CD14-positive monocyte (primary cell): ENCODE results near the gene GHRL. TPM values are rescaled to one million over a fixed set of nuclear protein-coding genes. Genes with fewer than 3 reads are reported as not detected.
A peak's percentile ranks its signal among the peaks of the same experiment; 100 is the strongest.

ENCODE experiments used
- DNase-seq, 3 donors: peaks; one replicate each; pipeline ENCODE4 v3.0.0-alpha.2; 2011 to 2022
- H2AFZ ChIP-seq: 2 replicates; pipeline ENCODE4 v1.6.0; 2012; ENCODE audit warnings: mild to moderate bottlenecking, low read depth, low read length, inconsistent platforms; ENCODE audit not compliant: insufficient read depth, poor library complexity, severe bottlenecking
- H3K27ac ChIP-seq, 2 donors: 1 replicate in 1 of 2; 2 replicates in 1 of 2; pipeline ENCODE4 v1.5.1; 2012 to 2013; ENCODE audit warnings: low read length in 2 of 2, control low read depth in 1 of 2, inconsistent platforms in 1 of 2, low read depth in 1 of 2, mild to moderate bottlenecking in 1 of 2
- H3K27me3 ChIP-seq, 2 donors: one replicate each; pipeline versions ENCODE4 v1.6.0 to v1.6.1; 2011 to 2013; ENCODE audit warnings: low read length in 2 of 2; ENCODE audit not compliant: control insufficient read depth in 2 of 2, insufficient read depth in 2 of 2
- H3K36me3 ChIP-seq, 2 donors: replicated peaks in 1 of 2; 1 replicate in 1 of 2; 2 replicates in 1 of 2; pipeline versions ENCODE4 v1.5.1 to v1.6.1; 2012 to 2013; ENCODE audit warnings: low read length in 2 of 2, control low read depth in 1 of 2, inconsistent platforms in 1 of 2, mild to moderate bottlenecking in 1 of 2; ENCODE audit not compliant: insufficient read depth in 2 of 2, control insufficient read depth in 1 of 2
- H3K4me1 ChIP-seq, 2 donors: 1 replicate in 1 of 2; 2 replicates in 1 of 2; pipeline versions ENCODE4 v1.5.1 to v1.6.1; 2012 to 2013; ENCODE audit warnings: low read length in 2 of 2, control low read depth in 1 of 2, inconsistent platforms in 1 of 2, mild to moderate bottlenecking in 1 of 2, moderate library complexity in 1 of 2; ENCODE audit not compliant: insufficient read depth in 2 of 2, control insufficient read depth in 1 of 2
- H3K4me2 ChIP-seq: replicated peaks from 2 replicates; pipeline ENCODE3; 2012; ENCODE audit warnings: low read length, moderate library complexity, mild to moderate bottlenecking; ENCODE audit not compliant: poor library complexity, severe bottlenecking; ENCODE audit errors: extremely low read depth
- H3K4me3 ChIP-seq, 3 experiments: fragments of 200-600 bp in 1 of 3; sonication (generic) in 1 of 3; replicated peaks in 1 of 3; 1 replicate in 2 of 3; 2 replicates in 1 of 3; pipeline ENCODE4 v1.5.1; 2011 to 2013; ENCODE audit warnings: low read length in 3 of 3, mild to moderate bottlenecking in 3 of 3, control low read depth in 2 of 3, low read depth in 2 of 3, inconsistent platforms in 1 of 3, moderate library complexity in 1 of 3
- H3K79me2 ChIP-seq: 2 replicates; pipeline ENCODE4 v1.6.0; 2012; ENCODE audit warnings: mild to moderate bottlenecking, control low read depth, inconsistent platforms, low read length, moderate library complexity; ENCODE audit not compliant: insufficient read depth
- H3K9ac ChIP-seq: 2 replicates; pipeline ENCODE4 v1.6.0; 2017; ENCODE audit warnings: low read length, mild to moderate bottlenecking; ENCODE audit not compliant: insufficient read depth, poor library complexity, severe bottlenecking
- H3K9me3 ChIP-seq, 2 donors: replicated peaks in 1 of 2; 1 replicate in 1 of 2; 2 replicates in 1 of 2; pipeline versions ENCODE4 v1.5.1 to v1.6.1; 2012 to 2013; ENCODE audit warnings: low read length in 2 of 2, control low read depth in 1 of 2; ENCODE audit not compliant: control insufficient read depth in 1 of 2, insufficient read depth in 1 of 2
- H4K20me1 ChIP-seq: 2 replicates; pipeline ENCODE4 v1.6.0; 2012; ENCODE audit warnings: mild to moderate bottlenecking, low read length, control low read depth, moderate library complexity; ENCODE audit not compliant: insufficient read depth
- H3K27ac Mint-ChIP-seq, 7 donors: one replicate each; pipeline ENCODE4 v1.8.0; 2020; ENCODE audit warnings: mild to moderate bottlenecking in 7 of 7, mixed read lengths in 7 of 7, moderate library complexity in 6 of 7, inconsistent platforms in 2 of 7
- H3K27me3 Mint-ChIP-seq, 3 donors: one replicate each; pipeline ENCODE4 v1.8.0; 2021 to 2022; ENCODE audit warnings: low read depth in 3 of 3, mild to moderate bottlenecking in 3 of 3, mixed read lengths in 3 of 3, moderate library complexity in 3 of 3, inconsistent platforms in 1 of 3
- H3K36me3 Mint-ChIP-seq, 2 donors: one replicate each; pipeline ENCODE4 v1.8.0; 2020; ENCODE audit warnings: mixed read lengths in 2 of 2, inconsistent platforms in 1 of 2, mild to moderate bottlenecking in 1 of 2
- H3K4me1 Mint-ChIP-seq: one replicate; pipeline ENCODE4 v1.8.0; 2020; ENCODE audit warnings: mild to moderate bottlenecking, mixed read lengths
- H3K4me3 Mint-ChIP-seq, 2 donors: one replicate each; pipeline ENCODE4 v1.8.0; 2020; ENCODE audit warnings: mild to moderate bottlenecking in 2 of 2, mixed read lengths in 2 of 2, moderate library complexity in 1 of 2
- H3K9me3 Mint-ChIP-seq, 7 donors: one replicate each; pipeline ENCODE4 v1.8.0; 2020 to 2022; ENCODE audit warnings: mixed read lengths in 7 of 7, mild to moderate bottlenecking in 6 of 7, moderate library complexity in 6 of 7, inconsistent platforms in 2 of 7
- CTCF ChIP-seq: fragments of 200-600 bp; IDR thresholded peaks from one replicate; pipeline ENCODE4 v1.8.0; 2022; ENCODE audit warnings: antibody characterized with exemption, mild to moderate bottlenecking
- WGBS: methylation state at CpG from one replicate; pipeline ENCODE4 v1.1.5; 2013; ENCODE audit warnings: missing lambda C conversion rate; ENCODE audit not compliant: insufficient coverage; 5-methylcytosine and 5-hydroxymethylcytosine counted together
- intact Hi-C, 2 donors: fragments of 100-400 bp; cut with micrococcal nuclease; formaldehyde crosslinking; loops; one replicate each; pipeline versions ENCODE4 v1.15.0 to v1.15.1; 2023
- polyA plus RNA-seq, 3 donors: library from polyadenylated mRNA; depleted of rRNA in 1 of 3; unstranded in 2 of 3; stranded (reverse) in 1 of 3; fragments of 300-500 nt in 2 of 3; fragments of >200 nt in 1 of 3; fragmentation: Illumina TruSeq in 2 of 3; gene quantifications; 1 replicate in 2 of 3; 2 replicates in 1 of 3; pipeline ENCODE4 v1.2.3, GENCODE V29; 2012 to 2021

Gene GHRL
- polyA plus RNA-seq, 3 donors = 2.3 to 9.9 (median 7.0) TPM

- H3K4me1 Mint-ChIP-seq = peaks cover 20% of the 10 kb centered on the region
- peaks cover 65 to 85% of the 10 kb centered on the region in 2 donors for H3K36me3 Mint-ChIP-seq
- H3K27me3 Mint-ChIP-seq = no peaks in the 10 kb centered on the region
- Histone ChIP-seq H3K79me2 (peaks cover 85% of the 10 kb centered on the region), H3K9ac (no peak overlapping the region), H2AFZ (no peak overlapping the region), H3K27ac (peak overlapping the region in 1 of 2 donors; percentile 64), H3K27me3 (no peaks in the 10 kb centered on the region), H3K4me1 (peaks cover 19 to 21% of the 10 kb centered on the region in 2 donors), H4K20me1 (peaks cover 99% of the 10 kb centered on the region), H3K4me3 (no peak overlapping the region), H3K36me3 (peaks cover 70 to 86% of the 10 kb centered on the region in 2 donors), H3K9me3 (no peaks in the 10 kb centered on the region), H3K4me2 (no peak overlapping the region)
- H3K4me3 Mint-ChIP-seq = no peak overlapping the region
- 83% methylated on average over 1 of the region's 1 CpG for WGBS
- no peak overlapping the region for H3K27ac Mint-ChIP-seq
- no peak for DNase-seq
- intact Hi-C loops = no loop called here
- H3K9me3 Mint-ChIP-seq = no peaks in the 10 kb centered on the region
- no peak for TF ChIP-seq CTCF
Measured at GRCh38 chr3:10274601-10275000, 18.1 kb downstream of the GHRL start.

GRCh38 chr3:10273702-10274305 is 18.9 kb downstream of the GHRL start:
- intact Hi-C loops = no loop called here
- Mint-ChIP-seq H3K4me3 (no peak overlapping the region), H3K27me3 (no peaks in the 10 kb centered on the region), H3K4me1 (peaks cover 20% of the 10 kb centered on the region), H3K27ac (peak overlapping the region in 5 of 7 donors; percentile 24 to 83 (median 59)), H3K36me3 (peaks cover 65 to 85% of the 10 kb centered on the region in 2 donors), H3K9me3 (no peaks in the 10 kb centered on the region)
- H3K27me3 ChIP-seq = no peaks in the 10 kb centered on the region
- H4K20me1 ChIP-seq = peaks cover 99% of the 10 kb centered on the region
- no peak overlapping the region for H2AFZ ChIP-seq
- peaks cover 19 to 21% of the 10 kb centered on the region in 2 donors for H3K4me1 ChIP-seq
- DNase-seq = no peak
- no peaks in the 10 kb centered on the region for H3K9me3 ChIP-seq
- no peak for TF ChIP-seq CTCF
- peaks cover 93% of the 10 kb centered on the region for H3K79me2 ChIP-seq
- H3K4me3 ChIP-seq = peak overlapping the region in 1 of 3 experiments; percentile 17
- peak overlapping the region; percentile 40 for H3K9ac ChIP-seq
- H3K27ac ChIP-seq = peak overlapping the region in 1 of 2 donors; percentile 64
- peak overlapping the region; percentile 38 for H3K4me2 ChIP-seq
- H3K36me3 ChIP-seq = peaks cover 70 to 86% of the 10 kb centered on the region in 2 donors
- WGBS = 17% methylated on average over 1 of the region's 1 CpG
